PC-9 (cell line): Measurements from ENCODE around the gene SHROOM3. TPM values are rescaled to one million over a fixed set of nuclear protein-coding genes. Genes with fewer than 3 reads are reported as not detected.

Experiments used
- BruUV-seq: library from RNA; stranded (reverse); fragments of 400-500 nt; replicated peaks from 2 replicates; lab custom pipeline; 2021; lab: Mats Ljungman, UMichigan
- CTCF ChIA-PET: fragments of 300-600 bp; sonication (Branson Sonifier 250); formaldehyde crosslinking; loops from one replicate; lab custom pipeline; 2022; ENCODE audit warnings: antibody characterized with exemption; lab: Charles Lee
- POLR2A ChIA-PET: fragments of 300-600 bp; sonication (Branson Sonifier 250); formaldehyde crosslinking; loops from one replicate; lab custom pipeline; 2022; ENCODE audit warnings: antibody characterized with exemption; ENCODE audit not compliant: unreplicated experiment; lab: Charles Lee
- DNase-seq, 2 experiments: peaks; one replicate each; pipeline versions ENCODE4 v3.0.0 to v3.0.0-alpha.2; 2015 to 2022; ENCODE audit warnings: mixed read lengths in 1 of 2
- H2AFZ ChIP-seq: fragments of 200-600 bp; sonication (generic); 2 replicates; pipeline ENCODE4 v1.8.1; 2017; ENCODE audit warnings: antibody characterized with exemption
- H3F3A ChIP-seq: fragments of 200-600 bp; sonication (generic); 2 replicates; pipeline ENCODE4 v1.8.1; 2017; ENCODE audit warnings: antibody characterized with exemption, mild to moderate bottlenecking, low read depth; ENCODE audit not compliant: insufficient read depth
- H3K27ac ChIP-seq: fragments of 200-600 bp; sonication (generic); 2 replicates; pipeline ENCODE4 v1.6.1; 2016; ENCODE audit warnings: mixed run types
- H3K27me3 ChIP-seq: fragments of 200-600 bp; sonication (generic); 2 replicates; pipeline ENCODE4 v1.6.1; 2016; ENCODE audit warnings: low read depth, mixed run types; ENCODE audit not compliant: insufficient read depth
- H3K36me3 ChIP-seq: fragments of 200-600 bp; sonication (generic); 2 replicates; pipeline ENCODE4 v1.6.1; 2016; ENCODE audit warnings: low read depth, mixed run types
- H3K4me1 ChIP-seq: fragments of 200-600 bp; sonication (generic); replicated peaks from 2 replicates; pipeline ENCODE4 v1.6.1; 2016; ENCODE audit warnings: mixed run types; ENCODE audit not compliant: insufficient read depth
- H3K4me2 ChIP-seq: fragments of 200-600 bp; sonication (generic); 2 replicates; pipeline ENCODE4 v1.6.1; 2017; ENCODE audit warnings: mixed run types
- H3K4me3 ChIP-seq: fragments of 200-600 bp; sonication (generic); 2 replicates; pipeline ENCODE4 v1.6.1; 2016; ENCODE audit warnings: mixed run types
- H3K79me2 ChIP-seq: fragments of 200-600 bp; sonication (generic); 2 replicates; pipeline ENCODE4 v1.6.1; 2017; ENCODE audit warnings: low read depth, mixed run types
- H3K9me2 ChIP-seq: fragments of 200-600 bp; sonication (generic); 2 replicates; pipeline ENCODE4 v1.8.1; 2017; ENCODE audit warnings: mild to moderate bottlenecking; ENCODE audit not compliant: insufficient read depth
- H3K9me3 ChIP-seq: fragments of 200-600 bp; sonication (generic); 2 replicates; pipeline ENCODE4 v1.8.1; 2016; ENCODE audit warnings: low read depth; ENCODE audit not compliant: insufficient read depth
- H4K20me1 ChIP-seq: fragments of 200-600 bp; sonication (generic); 2 replicates; pipeline ENCODE4 v1.8.1; 2017; ENCODE audit not compliant: insufficient read depth
- CTCF ChIP-seq: fragments of 200-600 bp; sonication (generic); conservative IDR thresholded peaks from 2 replicates; pipeline ENCODE4 v1.6.1; 2017; ENCODE audit warnings: mixed run types, antibody characterized with exemption, mild to moderate bottlenecking, moderate library complexity
- EZH2 ChIP-seq: fragments of 200-600 bp; sonication (generic); IDR thresholded peaks from 2 replicates; pipeline ENCODE4 v1.8.0; 2017; ENCODE audit warnings: antibody characterized with exemption, low read depth
- intact Hi-C: fragments of 100-400 bp; cut with micrococcal nuclease; formaldehyde crosslinking; loops from one replicate; pipeline ENCODE4 v1.10.0; 2022; ENCODE audit not compliant: unreplicated experiment
- total RNA-seq: library from RNA; stranded (reverse); gene quantifications from 2 replicates; pipeline ENCODE4 v1.2.3, GENCODE V29; 2021

SHROOM3 gene
- total RNA-seq, 1 experiment from 2014 or later, result 44.3 TPM

- ChIA-PET POLR2A (interaction anchor here (0.6 to 0.7 kb wide), 8 partner anchors 23 to 593 kb away, joined by 3 to 13 read pairs (median 4); partner anchors contain the start of gene CCNG2), CTCF (interaction anchor here (0.9 kb wide), 1 partner anchor 125 kb away, joined by 5 read pairs; no protein-coding TSS in a partner anchor)
- Histone ChIP-seq H2AFZ (peak overlapping the region; percentile 25; the same call in 1 of the 2 replicates), H3K27me3 (no peaks in the 10 kb centered on the region), H3K27ac (peak overlapping the region; percentile 97), H3F3A (peaks cover 29% of the 10 kb centered on the region), H4K20me1 (no peaks in the 10 kb centered on the region), H3K4me2 (peak overlapping the region; percentile 66), H3K4me1 (peaks cover 34% of the 10 kb centered on the region), H3K9me3 (no peaks in the 10 kb centered on the region), H3K79me2 (no peaks in the 10 kb centered on the region), H3K9me2 (no peaks in the 10 kb centered on the region), H3K36me3 (no peaks in the 10 kb centered on the region), H3K4me3 (peak overlapping the region; percentile 6; the same call in 1 of the 2 replicates)
- TF ChIP-seq EZH2 (no peak), CTCF (no peak)
- DNase-seq, result peak; percentile 25 to 89
- intact Hi-C loops, result loop anchor here (2.0 to 5.0 kb wide), 3 partner anchors 17 to 36 kb away; no protein-coding TSS in a partner anchor
- no TSS peak for BruUV-seq
Measured at GRCh38 chr4:76563454-76564122, 128.6 kb downstream of the SHROOM3 start.

- ChIA-PET CTCF (interaction anchor here (0.9 kb wide), 1 partner anchor 125 kb away, joined by 5 read pairs; no protein-coding TSS in a partner anchor), POLR2A (interaction anchor here (0.6 kb wide), 1 partner anchor 137 kb away, joined by 9 read pairs; no protein-coding TSS in a partner anchor)
- no peaks in the 10 kb centered on the region for H3K9me3 ChIP-seq
- H3K27ac ChIP-seq, result peak overlapping the region; percentile 97
- no peak overlapping the region for H3K4me3 ChIP-seq
- H3K27me3 ChIP-seq, result no peaks in the 10 kb centered on the region
- peak overlapping the region; percentile 66 for H3K4me2 ChIP-seq
- H3F3A ChIP-seq, result peaks cover 29% of the 10 kb centered on the region
- no peak for DNase-seq
- H3K79me2 ChIP-seq, result no peaks in the 10 kb centered on the region
- BruUV-seq, result no TSS peak
- peak overlapping the region; percentile 25; the same call in 1 of the 2 replicates for H2AFZ ChIP-seq
- no peaks in the 10 kb centered on the region for H4K20me1 ChIP-seq
- intact Hi-C loops, result loop anchor here (5.0 kb wide), 1 partner anchor 37 kb away; no protein-coding TSS in a partner anchor
- no peaks in the 10 kb centered on the region for H3K9me2 ChIP-seq
- H3K4me1 ChIP-seq, result peaks cover 41% of the 10 kb centered on the region
- H3K36me3 ChIP-seq, result no peaks in the 10 kb centered on the region
- TF ChIP-seq CTCF (no peak), EZH2 (no peak)
Measured at GRCh38 chr4:76564123-76564915, 129.3 kb downstream of the SHROOM3 start.

- Histone ChIP-seq H3K79me2 (no peaks in the 10 kb centered on the region), H3K4me1 (peaks cover 51% of the 10 kb centered on the region), H2AFZ (no peak overlapping the region), H3K4me2 (no peak overlapping the region), H3K9me3 (no peaks in the 10 kb centered on the region), H3K4me3 (no peak overlapping the region), H4K20me1 (no peaks in the 10 kb centered on the region), H3K27me3 (no peaks in the 10 kb centered on the region), H3K36me3 (no peaks in the 10 kb centered on the region), H3K27ac (no peak overlapping the region), H3F3A (peaks cover 33% of the 10 kb centered on the region), H3K9me2 (no peaks in the 10 kb centered on the region)
- TF ChIP-seq CTCF, result no peak
- no peak for TF ChIP-seq EZH2
- ChIA-PET CTCF (no interaction called here), POLR2A (no interaction called here)
- DNase-seq, result no peak
- intact Hi-C loops, result no loop called here
- no TSS peak for BruUV-seq
Measured at GRCh38 chr4:76568262-76568661, 133.2 kb downstream of the SHROOM3 start.
